Naive B cell (primary cell): Measurements from ENCODE around the gene HUNK. TPM values are rescaled to one million over a fixed set of nuclear protein-coding genes. Genes with fewer than 3 reads are reported as not detected.

ENCODE experiments used
- ATAC-seq, 2 donors: fragments of 150-1000 bp; cut with Tn5 transposase; 2 replicates each; pipeline ENCODE4 v1.10.0; 2021; ENCODE audit warnings: low read depth in 2 of 2, mild to moderate bottlenecking in 2 of 2, moderate library complexity in 2 of 2
- DNase-seq: peaks from one replicate; pipeline ENCODE4 v3.0.0; 2022
- H3K27ac Mint-ChIP-seq, 6 donors: one replicate each; pipeline ENCODE4 v1.8.0; 2020 to 2022; ENCODE audit warnings: mild to moderate bottlenecking in 6 of 6, mixed read lengths in 6 of 6, moderate library complexity in 5 of 6, inconsistent platforms in 2 of 6
- H3K27me3 Mint-ChIP-seq, 3 donors: one replicate each; pipeline ENCODE4 v1.8.0; 2021 to 2022; ENCODE audit warnings: mixed read lengths in 3 of 3, mild to moderate bottlenecking in 1 of 3
- H3K36me3 Mint-ChIP-seq, 2 donors: one replicate each; pipeline ENCODE4 v1.8.0; 2020 to 2022; ENCODE audit warnings: mixed read lengths in 2 of 2, inconsistent platforms in 1 of 2, mild to moderate bottlenecking in 1 of 2
- H3K4me1 Mint-ChIP-seq, 3 donors: one replicate each; pipeline ENCODE4 v1.8.0; 2020 to 2022; ENCODE audit warnings: mixed read lengths in 3 of 3, inconsistent platforms in 1 of 3, mild to moderate bottlenecking in 1 of 3, moderate library complexity in 1 of 3
- H3K4me3 Mint-ChIP-seq, 8 donors: one replicate each; pipeline ENCODE4 v1.8.0; 2020 to 2022; ENCODE audit warnings: mild to moderate bottlenecking in 8 of 8, mixed read lengths in 8 of 8, moderate library complexity in 8 of 8, inconsistent platforms in 2 of 8
- H3K9me3 Mint-ChIP-seq, 7 donors: one replicate each; pipeline ENCODE4 v1.8.0; 2020 to 2022; ENCODE audit warnings: mixed read lengths in 7 of 7, mild to moderate bottlenecking in 5 of 7, inconsistent platforms in 2 of 7, moderate library complexity in 1 of 7
- polyA plus RNA-seq, 6 donors: library from polyadenylated mRNA; unstranded; fragments of 300-500 nt; fragmentation: Illumina TruSeq; gene quantifications; one replicate each; pipeline ENCODE4 v1.2.3, GENCODE V29; 2021; ENCODE audit warnings: low read depth in 6 of 6

The HUNK gene
- polyA plus RNA-seq, 6 donors from 2014 or later: 0.05 TPM; not detected in 5

DNA sequence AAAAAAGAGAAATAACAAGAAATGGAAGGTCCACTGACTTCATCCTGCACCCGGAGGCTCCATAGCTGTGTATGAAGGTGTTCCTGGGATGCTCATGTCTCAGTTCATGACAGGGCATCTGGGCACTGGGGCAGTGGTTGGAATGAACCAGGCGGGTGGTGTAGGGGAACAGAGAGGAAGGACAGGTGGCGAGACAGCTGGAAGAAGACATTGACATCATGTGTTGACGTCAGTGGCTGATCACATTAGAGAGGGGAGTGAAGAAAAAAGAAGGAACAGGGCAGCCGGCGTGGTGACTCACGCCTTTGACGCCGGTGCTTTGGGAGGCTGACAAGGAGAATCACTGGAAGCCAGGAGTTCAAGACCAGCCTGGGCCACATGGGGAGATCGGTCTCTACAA is 50.1 kb downstream of the HUNK start:
- H3K27ac Mint-ChIP-seq: no peak overlapping the region
- H3K36me3 Mint-ChIP-seq: no peaks in the 10 kb centered on the region
- ATAC-seq (no peak), DNase-seq (no peak)
- no peak overlapping the region for H3K4me3 Mint-ChIP-seq
- H3K4me1 Mint-ChIP-seq: no peaks in the 10 kb centered on the region
- peaks cover 7 to 11% (median 9%) of the 10 kb centered on the region in 7 donors for H3K9me3 Mint-ChIP-seq
- peaks cover 5 to 18% (median 5%) of the 10 kb centered on the region in 3 donors for H3K27me3 Mint-ChIP-seq

- no peak overlapping the region for H3K4me3 Mint-ChIP-seq
- H3K36me3 Mint-ChIP-seq: no peaks in the 10 kb centered on the region
- H3K4me1 Mint-ChIP-seq: no peaks in the 10 kb centered on the region
- DNase-seq (no peak), ATAC-seq (no peak)
- H3K9me3 Mint-ChIP-seq: peaks cover 6 to 11% (median 8%) of the 10 kb centered on the region in 7 donors
- peaks cover 5 to 15% (median 7%) of the 10 kb centered on the region in 3 donors for H3K27me3 Mint-ChIP-seq
- no peak overlapping the region for H3K27ac Mint-ChIP-seq
Observed at GRCh38 chr21:31923756-31924155, 50.9 kb downstream of the HUNK start.

DNA sequence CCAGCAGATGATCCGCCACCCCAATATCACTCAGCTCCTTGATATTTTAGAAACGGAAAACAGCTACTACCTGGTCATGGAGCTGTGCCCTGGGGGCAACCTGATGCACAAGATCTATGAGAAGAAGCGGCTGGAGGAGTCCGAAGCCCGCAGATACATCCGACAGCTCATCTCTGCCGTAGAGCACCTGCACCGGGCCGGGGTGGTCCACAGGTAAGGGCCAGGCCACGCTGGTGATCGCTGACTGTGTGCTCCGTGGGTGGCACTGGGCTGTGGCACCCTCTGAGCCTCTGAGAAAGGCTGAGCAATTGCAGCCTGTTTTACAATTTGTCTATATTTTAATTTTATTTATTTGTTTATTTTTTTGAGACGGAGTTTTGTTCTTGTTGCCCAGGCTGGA is 51.7 kb downstream of the HUNK start:
- no peak for ATAC-seq
- peaks cover 4 to 12% (median 8%) of the 10 kb centered on the region in 3 donors for H3K27me3 Mint-ChIP-seq
- no peak overlapping the region for H3K27ac Mint-ChIP-seq
- H3K4me1 Mint-ChIP-seq: no peaks in the 10 kb centered on the region
- DNase-seq: no peak
- H3K4me3 Mint-ChIP-seq: no peak overlapping the region
- peaks cover 3 to 11% (median 7%) of the 10 kb centered on the region in 7 donors for H3K9me3 Mint-ChIP-seq
- H3K36me3 Mint-ChIP-seq: no peaks in the 10 kb centered on the region

DNA sequence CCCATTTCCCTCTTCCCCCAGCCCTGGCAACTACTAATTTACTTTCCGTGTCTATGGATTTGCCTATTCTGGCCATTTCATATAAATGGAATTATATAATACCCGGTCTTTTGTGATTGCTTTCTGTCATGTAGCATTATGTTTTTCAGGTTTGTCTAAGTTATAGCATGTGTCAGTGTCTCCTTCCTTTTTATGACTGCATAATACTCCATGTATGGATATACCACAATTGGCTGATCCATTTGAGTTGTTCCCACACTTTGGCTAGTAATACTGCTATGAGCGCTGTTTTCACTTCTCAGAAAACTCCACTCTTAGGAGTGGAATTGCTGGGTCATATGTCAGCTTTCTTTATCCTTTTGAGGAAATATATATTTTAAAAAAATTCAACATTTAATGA is 53.7 kb downstream of the HUNK start:
- Mint-ChIP-seq H3K4me1 (no peaks in the 10 kb centered on the region), H3K4me3 (no peak overlapping the region), H3K27ac (no peak overlapping the region), H3K9me3 (peaks cover 3 to 11% (median 6%) of the 10 kb centered on the region in 7 donors), H3K36me3 (no peaks in the 10 kb centered on the region), H3K27me3 (peaks cover 8 to 18% (median 14%) of the 10 kb centered on the region in 3 donors)
- no peak for DNase-seq
- no peak for ATAC-seq

- Mint-ChIP-seq H3K4me1 (peaks cover 0 to 4% (median 0%) of the 10 kb centered on the region in 3 donors), H3K27ac (no peak overlapping the region), H3K4me3 (no peak overlapping the region), H3K9me3 (peaks cover 2 to 13% (median 9%) of the 10 kb centered on the region in 7 donors), H3K27me3 (peaks cover 19 to 26% (median 22%) of the 10 kb centered on the region in 3 donors), H3K36me3 (peaks cover 0 to 6% of the 10 kb centered on the region in 2 donors)
- DNase-seq: no peak
- no peak for ATAC-seq
Observed at GRCh38 chr21:31927689-31928353, 55.0 kb downstream of the HUNK start.

DNA sequence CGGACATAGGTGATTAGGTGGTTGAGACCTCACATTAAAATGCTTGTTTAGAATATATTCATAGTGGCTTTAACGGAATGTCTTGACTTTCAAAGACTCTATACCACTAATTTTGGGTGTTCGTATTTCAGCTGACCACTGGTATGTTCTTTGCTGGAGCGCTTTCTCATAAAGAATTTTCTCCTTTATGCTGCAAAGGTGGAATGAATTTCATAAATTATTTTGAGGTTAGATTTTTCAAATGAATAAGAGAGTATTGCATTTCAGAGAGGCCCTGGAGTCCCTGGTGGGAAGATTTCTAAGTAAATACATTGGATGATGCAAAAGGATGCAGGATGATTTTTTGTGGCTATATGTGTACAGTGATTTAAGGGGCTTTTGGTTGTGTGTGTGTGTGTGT is 55.8 kb downstream of the HUNK start:
- Mint-ChIP-seq H3K36me3 (peaks cover 0 to 6% of the 10 kb centered on the region in 2 donors), H3K27ac (no peak overlapping the region), H3K4me3 (no peak overlapping the region), H3K9me3 (peaks cover 0 to 13% (median 5%) of the 10 kb centered on the region in 7 donors), H3K4me1 (peaks cover 0 to 4% (median 0%) of the 10 kb centered on the region in 3 donors), H3K27me3 (peaks cover 19 to 28% (median 21%) of the 10 kb centered on the region in 3 donors)
- no peak for DNase-seq
- no peak for ATAC-seq

- Mint-ChIP-seq H3K4me3 (no peak overlapping the region), H3K36me3 (peaks cover 0 to 6% of the 10 kb centered on the region in 2 donors), H3K27me3 (peaks cover 21 to 33% (median 22%) of the 10 kb centered on the region in 3 donors), H3K4me1 (peaks cover 0 to 4% (median 0%) of the 10 kb centered on the region in 3 donors), H3K27ac (no peak overlapping the region), H3K9me3 (peaks cover under 1 to 14% (median 5%) of the 10 kb centered on the region in 7 donors)
- DNase-seq: no peak
- no peak for ATAC-seq
Observed at GRCh38 chr21:31929548-31929947, 56.7 kb downstream of the HUNK start.

DNA sequence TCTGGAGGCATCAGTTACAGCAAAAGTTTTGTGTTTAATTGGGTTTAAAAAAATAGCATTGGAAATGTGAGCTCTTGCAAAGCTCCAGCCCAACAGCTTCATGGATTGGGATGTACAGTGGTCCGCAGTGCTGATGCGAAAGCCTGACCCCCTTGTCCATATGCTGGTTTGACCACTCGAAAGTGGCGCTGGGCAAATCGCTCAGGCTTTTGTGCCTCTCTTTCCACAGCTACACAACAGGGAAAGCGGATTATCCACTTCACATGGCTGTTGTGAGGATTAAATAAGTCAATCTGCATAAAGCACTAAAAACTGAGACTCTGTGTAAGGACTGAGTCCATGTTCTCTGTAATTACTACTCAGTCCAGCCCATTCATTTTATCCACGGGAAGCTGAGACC is 57.2 kb downstream of the HUNK start:
- no peak overlapping the region for H3K4me3 Mint-ChIP-seq
- peaks cover 0 to 6% of the 10 kb centered on the region in 2 donors for H3K36me3 Mint-ChIP-seq
- no peak for ATAC-seq
- no peak for DNase-seq
- H3K27me3 Mint-ChIP-seq: peaks cover 21 to 37% (median 24%) of the 10 kb centered on the region in 3 donors
- H3K27ac Mint-ChIP-seq: no peak overlapping the region
- peaks cover 0 to 4% (median 0%) of the 10 kb centered on the region in 3 donors for H3K4me1 Mint-ChIP-seq
- H3K9me3 Mint-ChIP-seq: peaks cover 4 to 14% (median 6%) of the 10 kb centered on the region in 7 donors

DNA sequence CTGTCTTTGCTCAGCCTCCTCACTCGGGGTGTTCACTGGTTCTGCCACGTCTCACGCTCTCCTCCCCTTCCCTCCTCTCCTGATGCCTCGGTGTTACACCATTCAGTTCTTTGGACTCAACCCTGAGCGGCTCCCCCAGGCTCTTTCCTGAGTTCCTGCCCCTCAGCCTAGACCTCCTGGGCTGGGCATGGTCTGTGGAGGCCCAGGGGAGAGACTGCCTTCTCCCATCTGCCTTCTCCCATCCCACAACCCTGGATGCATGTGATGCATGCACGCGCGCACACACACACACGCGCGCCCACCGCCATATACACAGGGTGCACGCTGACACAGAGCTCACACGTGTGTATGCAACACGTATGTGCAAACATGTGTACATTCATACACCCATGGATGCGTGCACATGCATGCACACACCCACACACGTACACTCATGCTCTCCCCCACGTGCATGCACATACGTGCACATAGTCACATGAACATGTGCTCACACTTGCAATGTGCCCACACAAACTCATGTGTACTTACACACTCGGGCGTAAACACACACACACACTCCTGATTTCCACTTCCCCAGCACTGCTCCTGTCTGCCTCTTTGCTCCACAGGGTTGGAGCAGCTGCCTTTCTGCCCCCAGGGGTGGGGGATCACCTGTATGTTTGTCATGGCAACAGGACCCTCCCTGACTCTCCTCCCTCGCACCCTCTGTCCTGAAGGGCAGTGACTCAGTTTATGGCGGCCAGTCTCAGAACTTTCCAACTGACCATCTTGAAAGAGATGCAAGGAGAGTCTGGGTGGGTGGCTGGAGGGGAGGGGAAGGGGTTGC is 59.0 kb downstream of the HUNK start:
- H3K27ac Mint-ChIP-seq: peak overlapping the region in 1 of 6 donors; percentile 19
- H3K4me3 Mint-ChIP-seq: no peak overlapping the region
- ATAC-seq: no peak
- peaks cover 0 to 9% (median 4%) of the 10 kb centered on the region in 7 donors for H3K9me3 Mint-ChIP-seq
- peaks cover 21 to 37% (median 24%) of the 10 kb centered on the region in 3 donors for H3K27me3 Mint-ChIP-seq
- no peak for DNase-seq
- H3K4me1 Mint-ChIP-seq: peaks cover 0 to 4% (median 0%) of the 10 kb centered on the region in 3 donors
- peaks cover 0 to 6% of the 10 kb centered on the region in 2 donors for H3K36me3 Mint-ChIP-seq

- Mint-ChIP-seq H3K27me3 (peaks cover 21 to 37% (median 24%) of the 10 kb centered on the region in 3 donors), H3K4me3 (peak overlapping the region in 1 of 8 donors; percentile 7), H3K4me1 (peaks cover 0 to 4% (median 0%) of the 10 kb centered on the region in 3 donors), H3K9me3 (peaks cover 0 to 8% (median 4%) of the 10 kb centered on the region in 7 donors), H3K36me3 (peaks cover 0 to 6% of the 10 kb centered on the region in 2 donors), H3K27ac (no peak overlapping the region)
- DNase-seq (no peak), ATAC-seq (no peak)
Observed at GRCh38 chr21:31932470-31932764, 59.6 kb downstream of the HUNK start.

GRCh38 chr21:31937303-31937702 is 64.5 kb downstream of the HUNK start:
- Mint-ChIP-seq H3K4me1 (no peaks in the 10 kb centered on the region), H3K9me3 (peaks cover 0 to 6% (median 2%) of the 10 kb centered on the region in 7 donors), H3K27ac (no peak overlapping the region), H3K36me3 (no peaks in the 10 kb centered on the region), H3K27me3 (peaks cover 9 to 41% (median 23%) of the 10 kb centered on the region in 3 donors), H3K4me3 (no peak overlapping the region)
- no peak for DNase-seq
- no peak for ATAC-seq

GRCh38 chr21:31938330-31939301 is 65.8 kb downstream of the HUNK start:
- ATAC-seq: no peak
- Mint-ChIP-seq H3K4me3 (no peak overlapping the region), H3K27ac (no peak overlapping the region), H3K27me3 (peaks cover 10 to 29% (median 21%) of the 10 kb centered on the region in 3 donors), H3K36me3 (no peaks in the 10 kb centered on the region), H3K4me1 (no peaks in the 10 kb centered on the region), H3K9me3 (peaks cover 0 to 6% (median 2%) of the 10 kb centered on the region in 7 donors)
- DNase-seq: no peak

DNA sequence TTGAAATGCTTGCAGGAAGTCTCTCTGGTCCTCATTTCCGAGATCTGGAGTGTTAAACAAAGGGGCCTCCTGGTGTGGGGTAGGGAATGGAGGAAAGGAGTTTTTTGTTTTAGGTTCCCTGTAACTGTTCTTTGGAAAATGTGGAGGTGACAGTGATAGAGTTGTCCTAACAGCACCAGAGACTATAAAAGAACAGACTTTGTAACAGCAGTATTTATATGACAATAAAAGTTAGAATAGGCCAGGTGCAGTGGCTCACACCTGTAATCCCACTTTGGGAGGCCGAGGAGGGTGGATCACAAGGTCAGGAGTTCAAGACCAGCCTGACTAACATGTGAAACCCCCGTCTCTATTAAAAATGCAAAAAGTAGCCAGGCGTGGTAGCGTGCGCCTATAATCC is 68.9 kb downstream of the HUNK start:
- H3K27ac Mint-ChIP-seq: no peak overlapping the region
- no peak overlapping the region for H3K4me3 Mint-ChIP-seq
- H3K9me3 Mint-ChIP-seq: peaks cover 0 to 4% (median 0%) of the 10 kb centered on the region in 7 donors
- H3K27me3 Mint-ChIP-seq: peaks cover 24 to 28% (median 28%) of the 10 kb centered on the region in 3 donors
- H3K4me1 Mint-ChIP-seq: no peaks in the 10 kb centered on the region
- ATAC-seq (no peak), DNase-seq (no peak)
- no peaks in the 10 kb centered on the region for H3K36me3 Mint-ChIP-seq
